ENCODE measurements around the gene CSRP2. TPM values are rescaled to one million over a fixed set of nuclear protein-coding genes. Genes with fewer than 3 reads are reported as not detected.
A peak's percentile ranks its signal among the peaks of the same experiment; 100 is the strongest.

CSRP2 gene
- total and polyA plus RNA-seq, 2 of the 8 experiments (the other 6 are each of a cell fraction or from before 2014, with no cell fraction given) = 149 to 227 TPM

DNA sequence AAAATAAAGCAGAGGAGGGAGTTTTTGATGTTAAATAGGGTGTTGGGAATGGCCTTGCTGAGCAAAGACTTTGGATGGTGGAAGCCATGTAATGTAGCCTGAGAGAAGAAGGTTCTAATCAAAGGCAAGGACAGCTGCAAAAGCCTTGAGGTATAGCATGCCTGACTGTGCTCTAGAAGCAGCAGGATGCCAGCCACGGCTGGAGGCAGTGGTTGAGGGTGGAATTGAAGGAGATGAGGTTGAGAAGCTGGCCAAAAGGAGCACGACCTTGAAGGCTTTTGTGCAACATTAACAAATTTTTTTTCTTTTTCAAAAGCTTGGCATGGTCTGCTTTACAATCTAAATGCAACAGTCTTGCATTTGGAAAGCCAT is 42.3 kb upstream of the CSRP2 start:
- Histone ChIP-seq H3K14ac (ENCODE audit: insufficient read length) (no peak overlapping the region), H2BK120ac (replicated peaks; ENCODE audit: low read depth, low read length) (no peak overlapping the region), H3K4me3 (ENCODE audit: extremely low read depth in 1 of 4, insufficient read depth in 2 of 4, low read depth in 3 of 4, low read length in 4 of 4) (no peak overlapping the region), H3K27ac (ENCODE audit: low read depth, low read length) (no peak overlapping the region), H3K36me3 (ENCODE audit: control insufficient read depth in 2 of 4, insufficient read depth in 4 of 4, low read length in 3 of 4) (no peaks in the 10 kb centered on the region), H3K9me3 (ENCODE audit: insufficient read depth in 2 of 2, low read depth in 1 of 2, low read length in 1 of 2) (no peaks in the 10 kb centered on the region), H3K4me1 (replicated peaks in 1 of 4; ENCODE audit: control insufficient read depth in 3 of 4, insufficient read depth in 4 of 4, low read length in 3 of 4) (peaks cover 0 to 12% (median 9%) of the 10 kb centered on the region in 4 experiments), H3K18ac (ENCODE audit: extremely low read depth, low read length) (peak overlapping the region; percentile 3; the same call in 1 of the 2 replicates), H2BK12ac (ENCODE audit: low read depth, low read length) (peak overlapping the region; percentile 23; the same call in 1 of the 2 replicates), H2AK5ac (ENCODE audit: low read depth, low read length) (no peak overlapping the region), H4K5ac (ENCODE audit: insufficient read length, low read depth, low read length) (no peak overlapping the region), H3K23ac (ENCODE audit: insufficient read length) (no peak overlapping the region), H3K27me3 (replicated peaks in 1 of 4; ENCODE audit: control insufficient read depth in 3 of 4, extremely low read depth in 1 of 4, insufficient read depth in 3 of 4, low read length in 3 of 4) (no peaks in the 10 kb centered on the region), H3K56ac (replicated peaks; ENCODE audit: insufficient read length, low read depth, low read length) (no peak overlapping the region), H3K4me2 (ENCODE audit: insufficient read depth in 1 of 2, low read depth in 2 of 2, low read length in 2 of 2) (peak overlapping the region in 1 of 2 experiments; percentile 25; a peak in 1 of 4 replicates), H3K23me2 (ENCODE audit: low read depth, low read length) (no peaks in the 10 kb centered on the region), H2BK15ac (ENCODE audit: low read length) (no peak overlapping the region), H2BK20ac (ENCODE audit: low read length) (peak overlapping the region; percentile 26; the same call in 1 of the 2 replicates), H2BK5ac (ENCODE audit: low read depth, low read length) (no peak overlapping the region), H3K4ac (replicated peaks; ENCODE audit: insufficient read length, low read depth, low read length) (no peak overlapping the region), H3K79me2 (ENCODE audit: control insufficient read depth in 1 of 2, insufficient read depth in 2 of 2, low read length in 2 of 2) (no peaks in the 10 kb centered on the region), H3K9ac (replicated peaks in 1 of 4; ENCODE audit: extremely low read depth in 1 of 4, low read depth in 3 of 4, low read length in 3 of 4) (no peak overlapping the region), H3K79me1 (ENCODE audit: low read depth, low read length) (no peaks in the 10 kb centered on the region), H4K20me1 (replicated peaks in 1 of 2; ENCODE audit: control insufficient read depth in 1 of 2, insufficient read depth in 2 of 2, low read length in 2 of 2) (no peaks in the 10 kb centered on the region), H4K8ac (ENCODE audit: extremely low read depth, insufficient read depth, low read length) (no peak overlapping the region), H2AFZ (ENCODE audit: low read length) (peak overlapping the region; percentile 91; the same call in 1 of the 2 replicates), H4K91ac (replicated peaks; ENCODE audit: insufficient read length, low read length) (no peak overlapping the region)
- POLR2A ChIA-PET (ENCODE audit: partially characterized antibody) = interaction anchor here (0.7 to 1.6 kb wide), 4 partner anchors 9 to 54 kb away, joined by 3 to 4 read pairs (median 3); no protein-coding TSS in a partner anchor
- no peak for DNase-seq (ENCODE audit: low read depth in 1 of 2, low spot score in 2 of 2)
- WGBS, 2 experiments (ENCODE audit: extremely low coverage in 1 of 2, insufficient coverage in 1 of 2, insufficient read length in 1 of 2, insufficient replicate concordance in 2 of 2, low coverage in 1 of 2, low lambda C conversion rate in 2 of 2, missing lambda C conversion rate in 1 of 2) = 56% methylated on average over 2 of the region's 2 CpGs; no CpG with 5 or more reads in 1 of the 2 experiments
- CTCF ChIA-PET (ENCODE audit: partially characterized antibody) = interaction anchor here (1.4 kb wide), 1 partner anchor 89 kb away, joined by 4 read pairs; no protein-coding TSS in a partner anchor
- no peak for FAIRE-seq
- no peak for TF ChIP-seq SP2 (IDR thresholded peaks at IDR 0.05; ENCODE audit: low read length)
- no peak for TF ChIP-seq RBBP5 (IDR thresholded peaks at IDR 0.05; ENCODE audit: borderline replicate concordance, low read depth, low read length)
- TF ChIP-seq RNF2 (IDR thresholded peaks at IDR 0.05; ENCODE audit: borderline replicate concordance, low read depth, low read length, missing control alignments, poor library complexity, severe bottlenecking) = no peak
- no peak for TF ChIP-seq TAF1 (IDR thresholded peaks at IDR 0.05; ENCODE audit: low read depth, low read length)
- no peak for TF ChIP-seq GTF2F1 (IDR thresholded peaks at IDR 0.05; ENCODE audit: borderline replicate concordance, low read depth, low read length)
- TF ChIP-seq MAFK (IDR thresholded peaks at IDR 0.05; ENCODE audit: low read depth, low read length) = no peak
- TF ChIP-seq SRF (IDR thresholded peaks at IDR 0.05; ENCODE audit: low read depth, low read length) = no peak
- no peak for TF ChIP-seq SIX5 (IDR thresholded peaks at IDR 0.05; ENCODE audit: low read depth, low read length)
- TF ChIP-seq GABPA (IDR thresholded peaks at IDR 0.05; ENCODE audit: borderline replicate concordance, insufficient read depth, low read length) = no peak
- TF ChIP-seq SIRT6 (IDR thresholded peaks at IDR 0.05; ENCODE audit: low read length) = no peak
- TF ChIP-seq EZH2 (IDR thresholded peaks at IDR 0.05; ENCODE audit: low read depth, low read length, severe bottlenecking) = no peak
- TF ChIP-seq CBX5 (IDR thresholded peaks at IDR 0.05; ENCODE audit: low read depth, low read length) = no peak
- no peak for TF ChIP-seq TBP (IDR thresholded peaks at IDR 0.05; ENCODE audit: low read depth, low read length)
- TF ChIP-seq CEBPB (IDR thresholded peaks at IDR 0.05; ENCODE audit: low read depth, low read length) = no peak
- TF ChIP-seq KDM4A (IDR thresholded peaks at IDR 0.05; ENCODE audit: low read depth, low read length, severe bottlenecking) = no peak

All from H1 (cell line).